Activated CD4-positive, CD25-positive, alpha-beta regulatory T cell treated with anti-CD3 and anti-CD28 coated beads, Interleukin-2, amount 50 U/mL, for 72 hours (primary cell): ENCODE data around the gene PRDM8.

Experiments
- DNase-seq: peaks from one replicate; pipeline ENCODE4 v3.0.0; 2021

The PRDM8 gene

GRCh38 chr4:80184053-80184824, 13.1 kb upstream of the PRDM8 start:
- DNase-seq, result peak; percentile 98

- DNase-seq, result no peak
Observed at GRCh38 chr4:80184825-80185756, 12.2 kb upstream of the PRDM8 start.

- DNase-seq, result no peak
Observed at GRCh38 chr4:80185787-80186548, 11.3 kb upstream of the PRDM8 start.

GRCh38 chr4:80186676-80187075, 10.6 kb upstream of the PRDM8 start:
- no peak for DNase-seq

- no peak for DNase-seq
Observed at GRCh38 chr4:80187677-80188076, 9.6 kb upstream of the PRDM8 start.

GRCh38 chr4:80188457-80188800, 8.9 kb upstream of the PRDM8 start:
- DNase-seq, result no peak

GRCh38 chr4:80188801-80189458, 8.4 kb upstream of the PRDM8 start:
- no peak for DNase-seq

- DNase-seq, result no peak
Observed at GRCh38 chr4:80189581-80189955, 7.7 kb upstream of the PRDM8 start.

- DNase-seq, result no peak
Observed at GRCh38 chr4:80189956-80190677, 7.2 kb upstream of the PRDM8 start.

- no peak for DNase-seq
Observed at GRCh38 chr4:80192252-80192866, 4.9 kb upstream of the PRDM8 start.

GRCh38 chr4:80192937-80193336, 4.4 kb upstream of the PRDM8 start:
- no peak for DNase-seq

- DNase-seq, result no peak
Observed at GRCh38 chr4:80195441-80196140, 1.7 kb upstream of the PRDM8 start.

- no peak for DNase-seq
Observed at GRCh38 chr4:80196259-80196921, 913 bp upstream of the PRDM8 start.

GRCh38 chr4:80197601-80198440, 518 bp downstream of the PRDM8 start:
- DNase-seq, result no peak

GRCh38 chr4:80198441-80198837, 1.1 kb downstream of the PRDM8 start:
- no peak for DNase-seq

GRCh38 chr4:80199004-80199560, 1.8 kb downstream of the PRDM8 start:
- no peak for DNase-seq

- DNase-seq, result no peak
Observed at GRCh38 chr4:80199947-80200346, 2.6 kb downstream of the PRDM8 start.

GRCh38 chr4:80201252-80202151, 4.2 kb downstream of the PRDM8 start:
- DNase-seq, result peak; percentile 64
